GM12872 (cell line): ENCODE data around the gene CDC42BPB.

Experiments
- TF ChIP-seq, protein P1 (sequence below): IDR thresholded peaks from 3 replicates; pipeline ENCODE4 v1.5.1; 2011; ENCODE audit warnings: low read depth, mild to moderate bottlenecking, low read length, moderate library complexity; ENCODE audit not compliant: insufficient read depth

CDC42BPB gene

DNA sequence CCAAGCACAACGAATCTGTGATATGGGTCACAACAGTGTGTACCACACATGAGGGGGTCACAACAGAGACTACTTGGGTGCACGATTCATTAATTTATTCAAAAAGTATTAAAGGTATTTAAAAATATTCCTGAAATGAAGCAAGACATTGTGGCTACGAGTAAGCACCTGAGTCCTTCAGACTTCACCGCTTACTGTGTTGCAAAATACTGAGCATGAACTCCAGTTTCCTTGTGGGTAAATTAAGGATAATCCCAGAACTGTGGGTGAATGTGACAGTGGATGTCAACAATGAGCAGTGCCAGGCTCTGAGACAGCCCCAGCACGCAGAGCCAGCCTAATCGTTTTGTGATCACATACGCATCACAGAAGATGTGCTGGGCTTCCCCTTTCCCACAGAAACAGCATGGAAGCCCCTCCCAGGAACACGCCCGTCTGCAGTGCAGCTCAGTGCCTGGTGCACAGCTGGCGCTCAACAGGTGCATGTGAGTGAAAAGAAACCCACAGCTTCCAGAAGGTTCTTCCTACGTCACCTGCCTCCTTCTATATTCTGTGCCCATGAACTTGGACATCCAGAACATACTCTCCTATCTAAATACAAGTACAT, 29.1 kb downstream of the CDC42BPB start:
- TF ChIP-seq, protein P1, sequence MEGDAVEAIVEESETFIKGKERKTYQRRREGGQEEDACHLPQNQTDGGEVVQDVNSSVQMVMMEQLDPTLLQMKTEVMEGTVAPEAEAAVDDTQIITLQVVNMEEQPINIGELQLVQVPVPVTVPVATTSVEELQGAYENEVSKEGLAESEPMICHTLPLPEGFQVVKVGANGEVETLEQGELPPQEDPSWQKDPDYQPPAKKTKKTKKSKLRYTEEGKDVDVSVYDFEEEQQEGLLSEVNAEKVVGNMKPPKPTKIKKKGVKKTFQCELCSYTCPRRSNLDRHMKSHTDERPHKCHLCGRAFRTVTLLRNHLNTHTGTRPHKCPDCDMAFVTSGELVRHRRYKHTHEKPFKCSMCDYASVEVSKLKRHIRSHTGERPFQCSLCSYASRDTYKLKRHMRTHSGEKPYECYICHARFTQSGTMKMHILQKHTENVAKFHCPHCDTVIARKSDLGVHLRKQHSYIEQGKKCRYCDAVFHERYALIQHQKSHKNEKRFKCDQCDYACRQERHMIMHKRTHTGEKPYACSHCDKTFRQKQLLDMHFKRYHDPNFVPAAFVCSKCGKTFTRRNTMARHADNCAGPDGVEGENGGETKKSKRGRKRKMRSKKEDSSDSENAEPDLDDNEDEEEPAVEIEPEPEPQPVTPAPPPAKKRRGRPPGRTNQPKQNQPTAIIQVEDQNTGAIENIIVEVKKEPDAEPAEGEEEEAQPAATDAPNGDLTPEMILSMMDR = no peak

DNA sequence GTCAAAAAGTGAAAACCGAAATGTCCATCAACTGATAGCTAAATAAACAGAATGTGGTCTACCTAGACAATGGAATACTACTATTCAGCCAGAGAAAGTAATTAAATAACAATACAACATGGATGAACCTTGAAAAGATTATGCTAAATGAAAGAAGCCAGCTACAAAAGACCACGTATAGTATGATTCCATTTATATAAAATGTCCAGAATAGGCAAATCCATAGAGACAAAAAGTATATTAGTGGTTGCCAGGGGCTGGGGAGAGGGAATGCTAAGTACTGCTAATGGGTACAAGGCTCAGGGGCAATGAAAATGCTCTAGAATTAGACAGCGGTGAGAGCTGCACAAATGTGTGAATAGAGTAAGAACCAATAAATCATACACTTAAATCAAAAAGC, 29.9 kb downstream of the CDC42BPB start:
- TF ChIP-seq, protein P1 = no peak

DNA sequence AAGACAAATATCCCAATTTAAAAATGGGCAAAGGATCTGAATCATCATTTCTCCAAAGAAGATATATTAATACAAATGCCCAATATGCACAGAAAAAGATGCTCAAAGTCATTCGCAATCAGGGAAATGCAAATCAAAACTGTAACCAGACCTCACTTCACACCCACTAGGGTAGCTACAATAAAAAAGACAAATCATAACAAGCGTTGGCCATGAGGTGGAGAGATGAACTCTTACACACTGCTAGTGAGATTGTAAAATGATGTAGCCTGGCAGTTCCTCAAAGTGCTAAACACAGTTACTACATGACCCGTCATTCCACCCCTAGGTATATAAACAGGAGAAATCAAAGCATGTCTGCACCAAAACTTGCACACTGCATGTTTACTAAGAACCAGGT, 30.4 kb downstream of the CDC42BPB start:
- TF ChIP-seq, protein P1 = no peak

DNA sequence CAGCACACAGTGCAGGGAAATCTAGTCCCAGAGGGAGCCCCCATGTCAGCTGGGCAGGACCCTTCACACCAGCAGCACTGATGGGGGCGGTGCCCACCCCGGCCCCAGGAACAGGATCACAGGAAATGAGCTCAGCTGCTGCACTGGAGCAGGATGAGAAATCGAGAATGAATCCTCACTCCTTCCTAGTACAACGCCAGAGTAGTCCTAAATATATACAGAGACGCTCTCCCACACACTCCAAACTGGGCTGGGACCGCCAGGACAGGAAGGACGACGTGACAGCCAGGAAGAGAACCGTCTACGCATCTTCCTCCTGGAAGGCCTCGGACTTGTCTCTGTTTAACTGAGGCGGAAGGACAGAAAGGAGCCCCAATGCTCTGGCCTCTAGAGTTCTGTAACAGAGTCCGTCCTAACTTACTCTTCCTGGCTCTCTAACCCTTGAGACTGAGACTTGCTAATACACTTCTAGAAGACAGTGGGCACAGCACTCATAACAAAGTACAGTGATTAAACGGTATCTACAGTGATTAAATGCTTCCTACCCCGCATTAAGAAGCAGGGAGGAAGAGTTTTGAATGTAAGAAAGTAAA, 33.4 kb downstream of the CDC42BPB start:
- TF ChIP-seq, protein P1 = no peak

DNA sequence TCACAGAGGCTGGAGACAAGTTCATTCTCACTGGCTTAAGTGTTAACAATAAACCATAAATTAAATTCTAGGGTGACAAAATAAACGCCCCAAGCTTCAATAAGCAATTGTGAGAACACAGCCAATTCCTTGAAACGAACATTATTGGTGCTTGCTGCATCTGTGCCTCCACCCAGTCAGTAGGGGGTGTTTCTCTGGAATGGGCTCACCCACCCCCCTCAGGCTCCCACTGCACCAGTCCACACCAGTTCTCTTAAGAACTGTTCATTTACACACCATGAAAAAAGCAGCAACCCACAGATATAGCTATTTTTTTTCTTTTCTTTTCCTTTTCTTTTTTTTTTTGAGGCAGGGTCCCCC, 34.7 kb downstream of the CDC42BPB start:
- TF ChIP-seq, protein P1 = no peak

DNA sequence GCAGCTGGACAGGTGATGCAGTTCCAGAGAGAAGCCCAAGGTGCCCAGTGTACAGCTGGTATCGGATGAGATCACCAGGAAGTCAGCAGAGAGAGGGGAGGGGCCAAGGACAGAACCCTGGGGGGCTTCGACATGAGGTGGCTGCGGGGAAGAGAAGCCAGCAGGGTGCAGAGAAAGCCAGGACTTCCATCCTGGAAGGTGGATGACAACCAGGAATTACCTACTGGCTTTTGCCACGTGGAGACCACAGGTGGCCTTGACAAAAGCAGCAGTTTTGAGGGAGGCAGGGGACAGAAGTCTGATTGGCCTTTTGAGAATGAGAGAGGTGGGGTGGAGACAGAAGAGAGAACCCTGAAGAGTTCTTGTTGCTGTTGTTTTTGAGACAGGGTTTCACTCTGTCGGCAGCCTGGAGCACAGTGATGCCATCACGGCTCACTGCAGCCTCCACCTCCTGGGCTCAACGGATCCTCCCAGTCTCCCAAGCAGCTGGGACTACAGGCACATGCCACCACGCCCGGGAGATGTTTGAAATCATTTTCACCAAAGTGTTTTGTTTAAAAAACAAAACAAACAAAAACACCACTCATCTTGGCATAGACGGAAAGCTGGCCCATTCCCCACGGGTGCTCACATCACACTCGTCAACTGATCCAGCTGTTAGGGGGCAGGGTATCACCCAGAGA, 35.2 kb downstream of the CDC42BPB start:
- TF ChIP-seq, protein P1 = no peak

DNA sequence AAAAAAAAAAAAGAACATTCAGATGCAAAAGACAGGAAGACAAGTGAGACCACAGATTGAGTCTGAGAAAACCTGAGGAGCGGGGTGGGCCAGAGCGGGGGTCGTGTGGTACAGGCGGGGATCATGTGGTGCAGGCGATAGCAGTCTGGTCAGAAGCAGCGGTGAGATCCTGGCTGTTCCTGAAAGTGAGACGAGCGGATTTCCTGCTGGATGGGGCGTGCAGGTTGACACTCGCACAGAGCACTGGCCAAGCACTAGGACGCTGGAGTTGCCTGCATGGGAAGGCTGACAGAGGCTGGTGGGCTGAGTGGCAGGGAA, 35.7 kb downstream of the CDC42BPB start:
- TF ChIP-seq, protein P1 = no peak
